Forelimb muscle (tissue), 1 donor: ENCODE data around the gene MYO5A. TPM values are rescaled to one million over a fixed set of nuclear protein-coding genes. Genes with fewer than 3 reads are reported as not detected.
"Not testable (repeated sequence)": the region's sequence is repeated elsewhere in the genome, so short reads cannot be mapped to it uniquely, and the experiment has no call there.

Experiments used
- DNase-seq: peaks from one replicate; pipeline ENCODE4 v3.0.0-alpha.2; 2013; ENCODE audit warnings: low read depth
- polyA plus RNA-seq: library from polyadenylated mRNA; unstranded; fragments of 120-200 nt; gene quantifications from one replicate; pipeline ENCODE4 v1.2.1, GENCODE V29; 2013; ENCODE audit not compliant: insufficient read length

Gene MYO5A
- polyA plus RNA-seq, 1 donor = 5.9 TPM

DNA sequence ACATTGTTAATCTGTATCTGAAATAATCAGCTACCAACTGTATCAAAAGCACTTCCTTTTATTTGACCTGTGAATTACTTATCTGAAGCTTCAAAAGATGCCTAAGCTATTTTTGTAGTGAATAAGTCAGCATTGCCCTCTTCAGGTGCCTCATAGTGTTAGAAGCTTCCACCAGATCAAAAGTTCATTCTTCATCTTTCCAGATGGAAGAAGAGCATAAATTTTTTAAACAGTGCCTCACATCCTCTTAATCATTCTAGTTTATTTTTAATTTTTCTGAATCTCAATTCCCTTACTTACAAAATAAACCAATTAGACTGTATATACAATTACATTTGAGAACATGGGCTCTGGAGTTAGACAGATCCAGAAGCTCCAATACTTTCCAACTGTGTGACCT is 65.0 kb downstream of the MYO5A start:
- no peak for DNase-seq

DNA sequence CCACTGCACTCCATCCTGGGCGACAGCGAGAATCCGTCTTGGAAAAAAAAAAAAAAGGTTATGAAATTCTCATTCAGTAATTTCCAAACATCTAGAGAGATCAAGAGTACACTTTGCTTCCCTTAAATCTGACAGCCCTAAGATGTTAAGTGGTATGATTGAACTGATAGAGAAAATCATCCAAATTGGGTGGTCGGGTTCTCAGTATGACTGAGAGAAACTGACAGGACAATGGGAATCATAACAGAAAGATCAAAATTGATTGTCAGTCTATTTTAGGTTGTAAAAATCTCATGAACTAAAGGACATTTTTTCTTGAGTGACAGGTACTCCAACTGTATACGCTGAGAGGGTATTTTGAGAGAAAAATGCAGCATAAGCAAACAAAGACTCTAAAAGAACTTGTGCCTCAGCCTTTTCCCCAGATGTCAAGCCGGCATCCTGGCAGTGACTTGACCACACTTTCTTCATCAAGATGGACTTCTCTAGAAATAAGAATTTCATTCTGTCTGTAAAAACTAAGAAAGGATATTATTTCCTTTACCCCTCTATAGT is 65.8 kb downstream of the MYO5A start:
- no peak for DNase-seq

DNA sequence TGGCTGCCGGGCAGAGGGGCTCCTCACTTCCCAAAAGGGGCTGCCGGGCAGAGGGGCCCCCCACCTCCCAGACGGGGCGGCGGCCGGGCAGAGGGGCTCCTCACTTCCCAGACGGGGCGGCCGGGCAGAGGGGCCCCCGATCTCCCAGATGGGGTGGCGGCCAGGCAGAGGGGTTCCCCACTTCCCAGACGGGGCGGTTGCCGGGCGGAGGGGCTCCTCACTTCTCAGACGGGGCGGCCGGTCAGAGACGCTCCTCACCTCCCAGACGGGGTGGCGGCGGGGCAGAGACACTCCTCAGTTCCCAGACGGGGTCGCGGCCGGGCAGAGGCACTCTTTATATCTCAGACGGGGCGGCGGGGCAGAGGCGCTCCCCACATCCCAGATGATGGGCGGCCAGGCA is 69.0 kb downstream of the MYO5A start:
- DNase-seq = not testable (repeated sequence)

DNA sequence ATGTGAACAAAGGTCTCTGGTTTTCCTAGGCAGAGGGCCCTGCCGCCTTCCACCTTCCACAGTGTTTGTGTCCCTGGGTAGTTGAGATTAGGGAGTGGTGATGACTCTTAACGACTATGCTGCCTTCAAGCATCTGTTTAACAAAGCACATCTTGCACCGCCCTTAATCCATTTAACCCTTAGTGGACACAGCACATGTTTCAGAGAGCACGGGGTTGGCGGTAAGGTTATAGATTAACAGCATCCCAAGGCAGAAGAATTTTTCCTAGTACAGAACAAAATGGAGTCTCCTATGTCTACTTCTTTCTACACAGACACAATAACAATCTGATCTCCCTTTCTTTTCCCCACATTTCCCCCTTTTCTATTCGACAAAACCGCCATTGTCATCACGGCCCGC is 69.4 kb downstream of the MYO5A start:
- not testable (repeated sequence) for DNase-seq

- DNase-seq = no peak
Measured at GRCh38 chr15:52448011-52448890, 80.4 kb downstream of the MYO5A start.

DNA sequence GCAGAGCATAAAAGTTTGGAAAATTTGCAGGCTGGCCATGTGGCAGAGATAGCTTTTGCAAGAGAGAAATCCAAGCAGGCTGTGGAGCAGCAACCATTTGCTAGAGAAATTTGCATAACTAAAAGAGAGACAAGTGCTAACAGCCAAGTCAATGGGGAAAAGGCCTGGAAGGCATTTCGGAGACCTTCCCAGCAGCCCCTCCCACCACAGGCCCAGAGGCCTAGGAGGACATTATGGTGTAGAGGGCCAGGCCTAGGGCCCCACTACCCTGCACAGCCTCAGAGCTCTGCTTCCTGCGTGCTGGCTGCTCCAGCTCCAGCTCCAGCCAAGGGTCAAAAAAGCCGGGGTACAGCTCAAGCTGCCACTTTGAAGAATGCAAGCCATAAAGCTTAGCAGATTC is 82.7 kb downstream of the MYO5A start:
- DNase-seq = no peak

GRCh38 chr15:52445553-52445952 is 83.1 kb downstream of the MYO5A start:
- DNase-seq = no peak

DNA sequence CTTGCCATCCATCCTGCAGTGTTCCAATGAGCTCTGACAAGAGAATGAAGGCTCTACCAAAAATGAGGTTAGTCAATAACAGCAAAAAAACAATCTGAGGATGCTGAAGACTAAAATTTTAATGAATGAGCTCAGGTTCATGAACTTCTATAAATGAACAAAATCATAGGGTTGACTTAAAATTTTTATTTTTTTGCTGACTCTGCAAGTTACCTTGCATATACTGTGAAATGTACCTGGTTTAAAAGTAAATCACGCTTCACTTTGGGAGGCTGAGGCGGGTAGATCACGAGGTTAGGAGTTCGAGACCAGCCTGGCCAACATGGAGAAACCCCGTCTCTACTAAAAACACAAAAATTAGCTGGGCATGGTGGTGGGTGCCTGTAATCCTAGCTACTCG is 85.5 kb downstream of the MYO5A start:
- DNase-seq = not testable (repeated sequence)

- no peak for DNase-seq
Measured at GRCh38 chr15:52441841-52442240, 86.8 kb downstream of the MYO5A start.

DNA sequence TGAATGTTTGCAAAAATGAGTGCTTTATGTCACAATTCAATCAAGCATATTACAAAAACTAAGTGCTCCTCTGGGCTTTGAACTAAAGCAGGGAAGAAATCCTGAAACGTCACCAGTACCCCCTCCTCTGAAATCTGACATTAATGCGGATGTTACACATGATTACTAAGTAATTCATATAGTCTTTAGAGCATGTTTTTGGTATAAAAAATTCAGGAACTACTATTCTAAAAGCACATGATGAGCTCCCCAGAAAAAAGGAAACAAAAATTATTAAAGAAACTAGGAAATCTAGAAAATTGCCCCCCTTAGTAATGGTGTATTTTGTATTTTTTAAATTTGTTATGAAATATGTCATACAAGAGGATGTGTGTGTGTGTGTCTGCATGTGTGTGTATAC is 87.7 kb downstream of the MYO5A start:
- no peak for DNase-seq

DNA sequence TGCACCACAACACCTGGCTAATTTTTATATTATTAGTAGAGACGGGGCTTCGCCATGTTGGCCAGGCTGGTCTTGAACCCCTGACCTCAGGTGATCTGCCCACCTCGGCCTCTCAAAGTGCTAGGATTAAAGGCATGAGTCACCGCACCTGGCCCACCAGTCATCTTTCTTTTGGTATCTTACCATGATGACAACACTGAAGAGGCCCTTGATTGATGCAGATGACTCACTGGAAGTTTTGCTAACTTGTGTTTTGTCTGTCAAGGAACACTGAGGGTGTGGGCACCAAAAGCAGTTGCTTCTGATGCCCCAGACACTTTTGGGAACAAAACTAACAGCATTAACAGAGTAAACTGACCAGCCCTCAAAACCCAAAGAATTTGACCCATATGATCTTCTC is 88.3 kb downstream of the MYO5A start:
- no peak for DNase-seq

DNA sequence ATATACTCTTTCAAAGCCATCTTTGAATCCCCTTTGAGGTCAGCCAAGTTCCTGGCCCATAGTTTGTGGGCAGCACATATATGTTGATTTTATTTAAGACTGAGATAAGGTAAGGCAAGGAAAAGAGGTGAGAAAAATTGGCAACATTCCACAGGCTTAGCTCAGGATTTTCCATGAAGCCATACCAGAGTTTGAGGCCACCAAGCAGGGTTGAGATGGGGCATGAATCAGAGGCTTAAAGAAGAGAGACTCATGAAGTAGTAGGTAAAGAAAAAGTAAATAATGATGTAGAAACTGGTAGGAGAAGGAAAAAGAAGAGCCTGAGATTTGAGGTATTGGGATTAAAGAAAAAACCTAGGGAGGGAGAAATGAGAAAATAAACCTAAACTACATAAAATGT is 89.2 kb downstream of the MYO5A start:
- DNase-seq = no peak

- DNase-seq = not testable (repeated sequence)
Measured at GRCh38 chr15:52439042-52439441, 89.6 kb downstream of the MYO5A start.

DNA sequence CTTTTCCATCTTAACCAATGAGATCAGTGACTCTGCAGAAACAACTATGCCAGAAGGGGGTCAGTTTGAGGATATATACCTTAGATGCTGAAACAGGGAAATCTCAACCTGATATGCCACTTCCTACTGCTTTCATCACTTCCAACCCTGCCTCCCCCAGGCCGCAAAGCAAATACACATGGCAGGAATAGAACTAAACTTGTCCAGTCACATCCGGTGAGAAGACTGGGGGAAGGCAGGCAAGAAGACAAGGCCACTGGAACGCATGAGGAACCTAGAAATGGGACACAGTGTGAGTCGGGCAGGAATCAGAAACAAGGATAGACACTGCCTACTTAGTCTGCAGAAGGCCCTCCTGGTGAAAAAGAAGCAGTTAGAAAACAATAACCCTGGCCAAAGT is 90.6 kb downstream of the MYO5A start:
- no peak for DNase-seq

GRCh38 chr15:52437646-52438045 is 91.0 kb downstream of the MYO5A start:
- no peak for DNase-seq

GRCh38 chr15:52436981-52437380 is 91.7 kb downstream of the MYO5A start:
- DNase-seq = no peak

DNA sequence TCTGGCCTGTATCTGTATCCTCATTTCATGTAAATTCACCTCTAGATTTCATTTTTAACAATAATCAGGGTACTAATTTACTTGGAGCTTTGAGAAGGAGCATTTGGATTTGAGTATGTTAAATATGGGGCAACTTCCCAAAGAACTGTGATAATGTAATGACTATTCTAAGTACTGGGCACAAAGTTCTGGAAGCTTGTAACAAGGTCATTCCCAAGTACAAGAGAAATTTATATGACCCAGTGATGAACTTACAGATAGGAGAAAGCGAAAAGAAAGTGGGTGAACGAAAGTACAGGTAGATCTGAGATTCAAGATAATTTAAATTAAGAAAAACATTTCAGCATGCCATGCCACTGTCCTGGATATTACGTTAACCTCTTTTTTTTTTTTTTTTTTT is 93.8 kb downstream of the MYO5A start:
- DNase-seq = no peak

GRCh38 chr15:52428297-52428696 is 100.4 kb downstream of the MYO5A start:
- DNase-seq = no peak

- DNase-seq = no peak
Measured at GRCh38 chr15:52427804-52428203, 100.9 kb downstream of the MYO5A start.

- DNase-seq = no peak
Measured at GRCh38 chr15:52424856-52425431, 103.7 kb downstream of the MYO5A start.

- no peak for DNase-seq
Measured at GRCh38 chr15:52423852-52424251, 104.8 kb downstream of the MYO5A start.

GRCh38 chr15:52422001-52422400 is 106.7 kb downstream of the MYO5A start:
- DNase-seq = no peak

- no peak for DNase-seq
Measured at GRCh38 chr15:52421029-52421428, 107.7 kb downstream of the MYO5A start.
